IPS-18a (cell line): ENCODE results near the gene STMN1.

Source experiments
- H3K27ac ChIP-seq: one replicate; pipeline ENCODE4 v1.5.1; 2013; ENCODE audit warnings: low read length
- H3K27me3 ChIP-seq: one replicate; pipeline ENCODE4 v1.6.1; 2013; ENCODE audit warnings: mild to moderate bottlenecking, low read length; ENCODE audit not compliant: control insufficient read depth, insufficient read depth
- H3K36me3 ChIP-seq: one replicate; pipeline ENCODE4 v1.6.1; 2013; ENCODE audit warnings: low read depth, low read length; ENCODE audit not compliant: control insufficient read depth
- H3K4me1 ChIP-seq: one replicate; pipeline ENCODE4 v1.6.1; 2013; ENCODE audit warnings: low read depth, low read length; ENCODE audit not compliant: control insufficient read depth
- H3K4me3 ChIP-seq: one replicate; pipeline ENCODE4 v1.5.1; 2013; ENCODE audit warnings: low read length
- H3K9ac ChIP-seq: one replicate; pipeline ENCODE4 v1.6.1; 2013; ENCODE audit warnings: mild to moderate bottlenecking, low read length, moderate library complexity
- H3K9me3 ChIP-seq: one replicate; pipeline ENCODE4 v1.6.1; 2013; ENCODE audit warnings: low read depth, low read length; ENCODE audit not compliant: control insufficient read depth

STMN1 gene

DNA sequence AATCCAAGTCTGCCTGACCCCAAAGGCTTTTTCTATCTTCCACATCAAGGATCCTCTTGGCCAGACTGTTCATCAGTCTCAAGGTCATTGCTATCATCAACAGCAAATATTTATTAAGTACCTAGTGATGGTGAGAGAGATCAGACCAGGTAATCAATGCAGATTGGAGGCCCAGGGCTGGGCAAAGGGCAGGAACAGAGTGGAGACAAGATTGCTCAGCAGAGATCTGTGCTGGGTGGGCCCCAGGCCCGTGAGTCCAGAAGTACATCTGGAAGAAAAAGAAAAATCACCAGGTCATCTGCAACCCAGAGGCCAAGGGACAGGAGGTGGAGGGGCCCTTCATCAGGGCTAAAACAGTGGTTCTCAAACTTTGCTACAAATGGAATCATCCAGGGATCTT, 20.6 kb downstream of the STMN1 start:
- no peaks in the 10 kb centered on the region for H3K9me3 ChIP-seq
- H3K27me3 ChIP-seq = no peaks in the 10 kb centered on the region
- H3K4me1 ChIP-seq = peaks cover 9% of the 10 kb centered on the region
- H3K27ac ChIP-seq = no peak overlapping the region
- H3K36me3 ChIP-seq = no peaks in the 10 kb centered on the region
- no peak overlapping the region for H3K9ac ChIP-seq
- H3K4me3 ChIP-seq = no peak overlapping the region

GRCh38 chr1:25881266-25881665, 25.0 kb downstream of the STMN1 start:
- H3K36me3 ChIP-seq = no peaks in the 10 kb centered on the region
- peaks cover 4% of the 10 kb centered on the region for H3K4me1 ChIP-seq
- no peaks in the 10 kb centered on the region for H3K9me3 ChIP-seq
- no peak overlapping the region for H3K9ac ChIP-seq
- H3K27ac ChIP-seq = no peak overlapping the region
- H3K27me3 ChIP-seq = peaks cover 13% of the 10 kb centered on the region
- no peak overlapping the region for H3K4me3 ChIP-seq

GRCh38 chr1:25880518-25880917, 25.7 kb downstream of the STMN1 start:
- H3K4me1 ChIP-seq = peaks cover 8% of the 10 kb centered on the region

DNA sequence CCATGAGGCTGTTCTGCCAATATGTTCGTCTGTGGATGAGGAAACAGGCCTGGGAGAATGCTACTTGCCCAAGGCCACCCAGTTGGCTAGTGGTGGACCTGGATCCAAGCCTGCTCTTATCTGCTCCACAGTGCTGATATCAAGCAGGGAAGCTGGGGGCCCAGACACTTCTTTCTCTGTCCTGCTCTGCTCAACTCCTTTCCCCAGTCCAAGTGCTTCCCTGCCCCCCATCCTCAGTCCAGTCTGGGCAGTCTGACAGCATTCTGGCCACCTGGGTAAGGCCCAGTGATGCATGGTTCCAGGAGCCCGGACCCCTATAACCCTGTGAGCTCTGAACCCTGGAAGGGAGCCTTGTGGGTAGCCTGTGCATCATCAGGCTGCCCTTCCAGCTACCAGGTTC, 26.5 kb downstream of the STMN1 start:
- H3K27me3 ChIP-seq = peaks cover 19% of the 10 kb centered on the region
- peaks cover 11% of the 10 kb centered on the region for H3K4me1 ChIP-seq
- no peak overlapping the region for H3K4me3 ChIP-seq
- no peaks in the 10 kb centered on the region for H3K36me3 ChIP-seq
- no peaks in the 10 kb centered on the region for H3K9me3 ChIP-seq
- no peak overlapping the region for H3K9ac ChIP-seq
- H3K27ac ChIP-seq = no peak overlapping the region

More at GRCh38 chr1:25880518-25880917, 25.7 kb downstream of the STMN1 start:
- Histone ChIP-seq H3K4me3 (no peak overlapping the region), H3K9me3 (no peaks in the 10 kb centered on the region), H3K9ac (no peak overlapping the region), H3K27ac (no peak overlapping the region), H3K27me3 (peaks cover 17% of the 10 kb centered on the region), H3K36me3 (no peaks in the 10 kb centered on the region)

DNA sequence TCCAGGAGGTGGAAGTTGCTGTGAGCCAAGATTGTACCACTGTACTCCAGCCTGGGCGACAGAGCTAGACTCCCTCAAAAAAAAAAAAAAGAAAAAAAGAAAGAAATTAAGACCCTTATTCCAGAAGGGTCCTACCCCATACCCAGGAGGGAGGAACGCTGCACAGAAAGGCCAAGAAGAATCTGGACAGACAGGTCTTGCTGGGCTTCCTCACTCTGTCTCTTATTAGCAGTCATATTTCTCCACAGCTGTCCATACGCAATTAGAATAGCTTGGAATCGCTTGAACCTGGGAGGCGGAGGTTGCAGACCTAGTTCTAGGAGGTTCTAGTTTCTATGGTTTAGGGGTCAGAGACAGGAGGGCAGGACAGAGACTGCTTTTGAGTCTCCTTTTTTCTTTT, 27.5 kb downstream of the STMN1 start:
- H3K9me3 ChIP-seq = no peaks in the 10 kb centered on the region
- no peaks in the 10 kb centered on the region for H3K36me3 ChIP-seq
- H3K27me3 ChIP-seq = peaks cover 26% of the 10 kb centered on the region
- no peak overlapping the region for H3K4me3 ChIP-seq
- peaks cover 12% of the 10 kb centered on the region for H3K4me1 ChIP-seq
- no peak overlapping the region for H3K9ac ChIP-seq
- no peak overlapping the region for H3K27ac ChIP-seq

- Histone ChIP-seq H3K27me3 (peaks cover 26% of the 10 kb centered on the region), H3K4me1 (peaks cover 12% of the 10 kb centered on the region), H3K27ac (no peak overlapping the region), H3K4me3 (no peak overlapping the region), H3K36me3 (no peaks in the 10 kb centered on the region), H3K9ac (no peak overlapping the region), H3K9me3 (no peaks in the 10 kb centered on the region)
Observed at GRCh38 chr1:25877155-25877554, 29.1 kb downstream of the STMN1 start.

GRCh38 chr1:25876693-25877077, 29.5 kb downstream of the STMN1 start:
- Histone ChIP-seq H3K9ac (no peak overlapping the region), H3K4me3 (no peak overlapping the region), H3K4me1 (peaks cover 12% of the 10 kb centered on the region), H3K27ac (no peak overlapping the region), H3K36me3 (no peaks in the 10 kb centered on the region), H3K9me3 (no peaks in the 10 kb centered on the region), H3K27me3 (peaks cover 26% of the 10 kb centered on the region)

DNA sequence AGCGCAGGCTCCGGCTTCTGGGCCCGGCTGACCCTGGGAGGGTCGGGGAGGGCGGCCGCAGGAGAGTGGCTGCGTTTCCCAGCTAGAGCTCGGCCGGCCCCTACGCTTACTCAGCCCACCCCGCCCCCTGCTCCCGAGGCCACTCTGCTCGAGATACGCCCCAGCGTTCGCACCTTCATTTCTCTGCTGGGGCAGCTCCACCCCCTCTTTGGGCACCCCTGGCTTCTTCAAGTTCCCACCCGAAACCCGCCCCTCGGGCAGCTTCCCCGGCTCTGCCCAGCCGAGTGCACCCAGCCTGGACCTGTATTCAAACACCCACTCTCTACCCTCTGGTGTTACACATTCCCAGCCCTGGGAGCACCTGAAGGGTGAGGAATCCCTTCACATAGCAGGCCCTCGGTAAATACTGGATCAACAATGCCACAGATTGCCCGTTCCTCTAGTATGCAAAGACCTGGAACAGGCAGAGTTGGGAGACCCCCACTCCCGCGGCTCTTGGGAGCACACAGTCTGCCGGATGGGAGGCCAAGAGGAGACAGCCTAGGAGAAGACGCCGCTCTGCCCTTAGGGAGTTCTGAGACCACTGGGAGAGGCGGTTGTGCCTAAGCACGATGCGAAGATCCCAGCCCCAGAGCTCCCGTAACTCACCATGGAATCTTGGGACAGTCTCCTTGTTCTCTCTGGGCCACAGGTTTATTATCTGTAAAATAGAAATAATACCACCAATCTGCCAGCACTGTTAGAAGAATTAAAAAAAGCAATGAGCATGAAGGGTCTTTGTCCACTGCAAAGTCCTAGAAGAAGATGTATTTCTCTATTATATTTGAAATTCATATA, 30.1 kb downstream of the STMN1 start:
- no peaks in the 10 kb centered on the region for H3K9me3 ChIP-seq
- peaks cover 14% of the 10 kb centered on the region for H3K4me1 ChIP-seq
- peaks cover 26% of the 10 kb centered on the region for H3K27me3 ChIP-seq
- peak overlapping the region; percentile 36 for H3K9ac ChIP-seq
- peak overlapping the region; percentile 50 for H3K4me3 ChIP-seq
- H3K27ac ChIP-seq = no peak overlapping the region
- no peaks in the 10 kb centered on the region for H3K36me3 ChIP-seq

DNA sequence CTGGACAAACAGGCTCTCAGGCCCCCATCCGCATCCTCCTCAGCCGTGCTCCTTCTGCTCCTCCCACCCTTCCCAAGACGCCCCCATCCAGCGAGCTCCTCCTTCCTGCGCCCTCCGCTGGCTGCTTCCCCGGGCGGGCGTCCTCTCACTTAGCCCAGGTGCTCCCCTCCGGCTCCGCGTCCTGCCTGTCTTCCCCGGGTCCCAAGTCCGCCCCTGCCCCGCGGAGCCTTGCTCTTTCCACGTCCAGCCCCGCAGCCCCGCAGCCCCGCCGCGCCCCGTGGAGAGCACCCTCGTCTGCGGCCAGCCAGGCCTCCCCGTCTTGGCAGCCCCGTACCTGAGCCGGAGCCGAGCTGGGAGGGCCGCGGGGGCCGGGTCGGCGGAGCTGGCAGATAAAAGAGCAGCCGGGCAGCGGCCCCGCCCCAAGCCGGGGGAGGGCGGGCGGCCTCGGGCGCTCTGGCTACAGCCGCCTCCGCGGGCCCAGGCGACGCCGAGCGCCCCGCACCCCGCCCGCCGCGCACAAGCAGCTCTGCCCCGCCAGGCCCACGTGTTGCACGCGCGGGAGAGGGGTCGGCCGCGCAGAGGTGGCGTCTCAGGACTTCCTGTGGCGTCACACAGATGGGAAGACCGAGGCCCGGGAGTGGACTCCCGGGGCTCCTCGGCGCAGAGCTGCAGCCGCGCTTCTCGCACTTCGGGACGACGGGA, 30.9 kb downstream of the STMN1 start, which contains the start of gene PAQR7:
PAQR7 (minus strand) TSS at position 555 of the 702 bp plus-strand sequence. CDS start 11,869 bp downstream, outside the sequence.
- peak within 1 kb of the TSS; percentile 50 for H3K4me3 ChIP-seq
- H3K36me3 ChIP-seq = no peaks in the 10 kb centered on the region
- peak within 1 kb of the TSS; percentile 36 for H3K9ac ChIP-seq
- peaks cover 16% of the 10 kb centered on the region for H3K4me1 ChIP-seq
- peaks cover 26% of the 10 kb centered on the region for H3K27me3 ChIP-seq
- no peak within 1 kb of the TSS for H3K27ac ChIP-seq
- H3K9me3 ChIP-seq = no peaks in the 10 kb centered on the region

GRCh38 chr1:25874635-25875153, 31.5 kb downstream of the STMN1 start:
- Histone ChIP-seq H3K4me3 (peak overlapping the region; percentile 50), H3K9ac (peak overlapping the region; percentile 12), H3K9me3 (no peaks in the 10 kb centered on the region), H3K27ac (no peak overlapping the region), H3K36me3 (no peaks in the 10 kb centered on the region), H3K4me1 (peaks cover 16% of the 10 kb centered on the region), H3K27me3 (peaks cover 26% of the 10 kb centered on the region)

DNA sequence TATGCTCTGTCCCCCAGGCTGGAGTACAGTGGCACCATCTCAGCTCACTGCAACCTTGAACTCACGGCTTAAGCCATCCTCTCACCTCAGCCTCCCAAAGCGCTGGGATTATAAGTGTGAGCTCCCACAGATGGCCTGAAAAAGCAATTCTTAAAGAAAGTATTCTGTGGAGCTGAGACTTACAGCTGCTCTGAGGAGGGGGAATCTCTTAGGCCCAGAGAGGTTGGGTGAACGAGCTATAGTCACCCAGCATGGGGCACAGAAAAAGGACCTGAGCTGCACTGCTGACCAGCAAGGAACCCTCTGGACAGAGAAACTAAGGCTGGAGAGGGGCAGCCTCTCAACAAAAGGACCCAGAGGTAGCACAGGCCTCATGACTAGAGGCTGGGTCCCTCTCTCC, 32.0 kb downstream of the STMN1 start:
- peaks cover 16% of the 10 kb centered on the region for H3K4me1 ChIP-seq
- H3K9ac ChIP-seq = no peak overlapping the region
- H3K27ac ChIP-seq = no peak overlapping the region
- H3K36me3 ChIP-seq = no peaks in the 10 kb centered on the region
- peak overlapping the region; percentile 50 for H3K4me3 ChIP-seq
- H3K9me3 ChIP-seq = no peaks in the 10 kb centered on the region
- H3K27me3 ChIP-seq = peaks cover 26% of the 10 kb centered on the region
